ENCODE measurements around the gene DLGAP1. TPM values are rescaled to one million over a fixed set of nuclear protein-coding genes. Genes with fewer than 3 reads are reported as not detected.

The DLGAP1 gene
- total and polyA plus RNA-seq, 9 donors, result 2.0 to 42.7 (median 3.8) TPM

DNA sequence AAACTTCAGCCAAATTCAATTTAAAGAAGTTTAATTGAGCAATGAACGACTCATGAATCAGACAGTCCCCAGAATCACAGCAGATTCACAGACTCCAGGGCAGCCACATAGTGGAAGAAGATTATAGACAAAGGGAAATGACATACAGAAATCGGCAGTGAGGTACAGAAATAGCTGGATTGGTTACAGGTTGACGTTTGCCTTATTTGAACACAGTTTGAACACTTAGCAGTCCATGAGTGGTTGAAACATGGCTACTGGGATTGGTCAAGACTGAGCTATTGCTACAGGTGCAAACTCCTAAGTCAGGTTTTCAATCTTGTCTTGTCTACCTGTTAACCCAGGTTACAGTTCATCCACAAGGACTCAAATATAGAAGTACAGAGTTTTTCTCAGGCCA lies 169.6 kb downstream of the DLGAP1 start:
- 50 to 75% (median 58%) methylated on average over 3 of the region's 3 CpGs for WGBS, 3 donors
- Histone ChIP-seq H3K4me1 (ENCODE audit: insufficient read depth) (no peaks in the 10 kb centered on the region), H3K27ac (no peak overlapping the region), H3K9me3 (no peaks in the 10 kb centered on the region), H3K36me3 (no peaks in the 10 kb centered on the region), H3K4me3 (no peak overlapping the region), H3K27me3 (no peaks in the 10 kb centered on the region)
- no peak for DNase-seq
- intact Hi-C loops (cut with DNase I), result no loop called here
- TF ChIP-seq, protein P1, sequence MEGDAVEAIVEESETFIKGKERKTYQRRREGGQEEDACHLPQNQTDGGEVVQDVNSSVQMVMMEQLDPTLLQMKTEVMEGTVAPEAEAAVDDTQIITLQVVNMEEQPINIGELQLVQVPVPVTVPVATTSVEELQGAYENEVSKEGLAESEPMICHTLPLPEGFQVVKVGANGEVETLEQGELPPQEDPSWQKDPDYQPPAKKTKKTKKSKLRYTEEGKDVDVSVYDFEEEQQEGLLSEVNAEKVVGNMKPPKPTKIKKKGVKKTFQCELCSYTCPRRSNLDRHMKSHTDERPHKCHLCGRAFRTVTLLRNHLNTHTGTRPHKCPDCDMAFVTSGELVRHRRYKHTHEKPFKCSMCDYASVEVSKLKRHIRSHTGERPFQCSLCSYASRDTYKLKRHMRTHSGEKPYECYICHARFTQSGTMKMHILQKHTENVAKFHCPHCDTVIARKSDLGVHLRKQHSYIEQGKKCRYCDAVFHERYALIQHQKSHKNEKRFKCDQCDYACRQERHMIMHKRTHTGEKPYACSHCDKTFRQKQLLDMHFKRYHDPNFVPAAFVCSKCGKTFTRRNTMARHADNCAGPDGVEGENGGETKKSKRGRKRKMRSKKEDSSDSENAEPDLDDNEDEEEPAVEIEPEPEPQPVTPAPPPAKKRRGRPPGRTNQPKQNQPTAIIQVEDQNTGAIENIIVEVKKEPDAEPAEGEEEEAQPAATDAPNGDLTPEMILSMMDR (IDR thresholded peaks at IDR 0.05), result no peak
- TF ChIP-seq EP300 (IDR thresholded peaks at IDR 0.05), result no peak
- no peak for TF ChIP-seq POLR2A (IDR thresholded peaks at IDR 0.05)

DNA sequence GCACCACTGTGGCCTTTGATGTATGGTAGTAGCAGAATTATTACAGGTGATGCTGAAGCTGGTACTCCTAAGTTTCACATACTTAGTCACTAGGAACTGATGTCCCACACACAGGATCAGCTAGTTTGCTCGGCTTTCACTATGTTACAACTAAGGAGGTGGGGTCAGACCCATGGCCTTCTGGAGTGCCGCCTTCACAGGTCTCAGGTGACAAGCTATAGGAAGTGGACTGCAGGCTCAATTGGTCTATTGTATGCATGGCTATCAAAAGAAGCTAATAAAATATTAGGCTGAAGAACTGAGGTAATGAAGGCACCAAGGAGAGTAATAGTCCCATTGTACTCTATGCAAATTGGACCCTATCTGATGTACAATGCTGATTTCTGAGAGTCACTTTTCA lies 170.6 kb downstream of the DLGAP1 start:
- H3K9me3 ChIP-seq, result no peaks in the 10 kb centered on the region
- H3K27me3 ChIP-seq, result no peaks in the 10 kb centered on the region
- TF ChIP-seq POLR2A (IDR thresholded peaks at IDR 0.05) (no peak), EP300 (IDR thresholded peaks at IDR 0.05) (no peak)
- TF ChIP-seq, protein P1 (IDR thresholded peaks at IDR 0.05), result no peak
- H3K36me3 ChIP-seq, result no peaks in the 10 kb centered on the region
- WGBS, 3 donors, result 87 to 92% (median 89%) methylated on average over 2 of the region's 2 CpGs
- intact Hi-C loops (cut with DNase I), result no loop called here
- no peak overlapping the region for H3K4me3 ChIP-seq
- no peak for DNase-seq
- no peak overlapping the region for H3K27ac ChIP-seq
- H3K4me1 ChIP-seq (ENCODE audit: insufficient read depth), result no peaks in the 10 kb centered on the region

DNA sequence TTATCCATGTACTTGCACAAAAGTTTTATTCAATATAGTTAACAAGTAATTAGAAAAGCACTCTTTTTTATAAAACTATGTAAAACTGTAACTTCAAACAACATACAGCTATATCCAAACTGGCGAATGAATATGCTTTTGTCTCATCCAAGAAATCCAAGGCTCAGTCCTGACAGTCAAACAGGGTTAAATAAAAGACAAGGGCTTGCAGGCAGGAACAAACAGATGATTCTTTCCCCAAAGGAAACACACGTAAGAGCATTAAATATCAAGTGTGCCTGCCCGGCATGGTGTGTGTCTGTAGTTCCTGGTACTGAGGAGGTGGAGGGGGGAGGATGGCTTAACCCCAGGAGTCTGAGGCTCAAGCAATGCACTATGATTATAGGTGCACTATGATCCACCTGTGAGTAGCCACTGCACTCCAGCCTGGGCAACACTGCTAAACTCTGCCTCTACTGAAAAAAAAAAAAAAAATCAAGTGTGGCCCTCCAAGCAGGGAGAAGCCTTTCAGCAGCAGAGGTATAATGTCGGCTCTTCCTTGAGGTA lies 171.3 kb downstream of the DLGAP1 start:
- H3K27me3 ChIP-seq, result no peaks in the 10 kb centered on the region
- no peak overlapping the region for H3K27ac ChIP-seq
- no peak for TF ChIP-seq EP300 (IDR thresholded peaks at IDR 0.05)
- TF ChIP-seq, protein P1 (IDR thresholded peaks at IDR 0.05), result no peak
- no peak for TF ChIP-seq POLR2A (IDR thresholded peaks at IDR 0.05)
- H3K36me3 ChIP-seq, result no peaks in the 10 kb centered on the region
- no peak overlapping the region for H3K4me3 ChIP-seq
- intact Hi-C loops (cut with DNase I), result no loop called here
- 74 to 86% (median 82%) methylated on average over 4 of the region's 4 CpGs for WGBS, 3 donors
- DNase-seq, result no peak
- no peaks in the 10 kb centered on the region for H3K4me1 ChIP-seq (ENCODE audit: insufficient read depth)
- H3K9me3 ChIP-seq, result no peaks in the 10 kb centered on the region

DNA sequence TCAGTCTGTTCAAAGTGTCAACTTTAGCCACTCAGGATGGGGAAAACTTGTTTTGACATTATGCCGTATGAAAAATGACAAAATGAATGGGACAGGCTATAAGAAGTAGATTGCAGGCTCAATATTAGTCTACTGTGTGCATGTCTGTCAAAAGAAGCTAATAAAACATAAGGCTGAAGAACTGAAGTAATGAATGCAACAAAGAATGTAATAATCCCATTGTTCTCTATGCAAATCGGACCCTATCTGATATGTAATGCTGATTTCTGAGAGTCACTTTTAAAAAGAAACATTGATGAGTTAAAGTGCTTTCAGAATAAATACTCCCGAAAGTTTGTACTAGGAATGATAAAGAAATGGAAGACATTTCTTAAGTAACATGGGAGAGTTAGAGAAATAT lies 172.2 kb downstream of the DLGAP1 start:
- Histone ChIP-seq H3K4me1 (ENCODE audit: insufficient read depth) (no peaks in the 10 kb centered on the region), H3K36me3 (no peaks in the 10 kb centered on the region), H3K27me3 (no peaks in the 10 kb centered on the region), H3K9me3 (no peaks in the 10 kb centered on the region), H3K4me3 (no peak overlapping the region), H3K27ac (no peak overlapping the region)
- DNase-seq, result no peak
- intact Hi-C loops (cut with DNase I), result no loop called here
- WGBS, 3 donors, result 51 to 73% (median 55%) methylated on average over 3 of the region's 3 CpGs
- no peak for TF ChIP-seq POLR2A (IDR thresholded peaks at IDR 0.05)
- no peak for TF ChIP-seq EP300 (IDR thresholded peaks at IDR 0.05)
- TF ChIP-seq, protein P1 (IDR thresholded peaks at IDR 0.05), result no peak
